HCT116 (cell line): ENCODE data around the gene NPLOC4. TPM values are rescaled to one million over a fixed set of nuclear protein-coding genes. Genes with fewer than 3 reads are reported as not detected.
A peak's percentile ranks its signal among the peaks of the same experiment; 100 is the strongest.

Experiments
- ATAC-seq: fragments of 200-7000 bp; cut with Tn5 transposase; 2 replicates; pipeline ENCODE4 v1.9.1; 2020; ENCODE audit warnings: mild to moderate bottlenecking, moderate library complexity
- BruUV-seq: library from RNA; stranded (reverse); fragments of 400-500 nt; replicated peaks from 2 replicates; lab custom pipeline; 2021; lab: Mats Ljungman, UMichigan
- CTCF ChIA-PET: fragments of 300-600 bp; sonication (Branson Sonifier 250); formaldehyde crosslinking; loops from one replicate; lab custom pipeline; 2021; ENCODE audit warnings: antibody characterized with exemption; lab: Charles Lee
- POLR2A ChIA-PET: fragments of 300-600, 350-600 bp; sonication (Branson Sonifier 250); formaldehyde crosslinking; loops from one replicate; lab custom pipeline; 2021; ENCODE audit warnings: antibody characterized with exemption; lab: Charles Lee
- RAD21 ChIA-PET, 2 experiments: fragments of 300-600 bp; sonication (Branson Sonifier 250); formaldehyde crosslinking; loops; one replicate each; lab custom pipeline; 2023; ENCODE audit warnings: low total read pairs in 2 of 2; ENCODE audit not compliant: uncharacterized antibody in 2 of 2, unreplicated experiment in 2 of 2, low non-redundant PET in 1 of 2; lab: Charles Lee
- DNase-seq: peaks from one replicate; pipeline ENCODE4 v3.0.0-alpha.2; 2010; ENCODE audit warnings: low read depth, low spot score
- H2AFZ ChIP-seq: fragments of 200-600 bp; shearing (Covaris generic), sonication (generic); 2 replicates; pipeline ENCODE4 v1.6.1; 2017; ENCODE audit warnings: low read depth, mixed run types, mixed read lengths, antibody characterized with exemption, low read length; ENCODE audit not compliant: poor library complexity, severe bottlenecking
- H3K27ac ChIP-seq: 2 replicates; pipeline ENCODE4 v1.5.1; 2012; ENCODE audit warnings: low read depth, low read length
- H3K27me3 ChIP-seq: fragments of 200-600 bp; sonication (generic); 2 replicates; pipeline ENCODE4 v1.6.1; 2016; ENCODE audit warnings: mixed run types, low read length, mixed read lengths; ENCODE audit not compliant: insufficient read depth
- H3K36me3 ChIP-seq, 2 experiments: fragments of 200-500 bp in 1 of 2; fragments of 200-600 bp in 1 of 2; sonication (Bioruptor generic) in 1 of 2; sonication (generic) in 1 of 2; 2 replicates each; pipeline versions ENCODE4 v1.5.1 to v1.6.1; 2014 to 2016; ENCODE audit warnings: low read length in 2 of 2, inconsistent platforms in 1 of 2, mixed read lengths in 1 of 2, mixed run types in 1 of 2; ENCODE audit not compliant: insufficient read depth in 2 of 2, control insufficient read depth in 1 of 2
- H3K4me1 ChIP-seq, 2 experiments: fragments of 200-600 bp in 1 of 2; sonication (generic) in 1 of 2; 2 replicates each; pipeline versions ENCODE4 v1.5.1 to v1.6.1; 2012 to 2017; ENCODE audit warnings: low read length in 2 of 2, inconsistent platforms in 1 of 2, mild to moderate bottlenecking in 1 of 2, mixed read lengths in 1 of 2, mixed run types in 1 of 2, moderate library complexity in 1 of 2; ENCODE audit not compliant: insufficient read depth in 2 of 2, control insufficient read depth in 1 of 2
- H3K4me2 ChIP-seq: fragments of 200-600 bp; sonication (generic); 2 replicates; pipeline ENCODE4 v1.6.1; 2017; ENCODE audit warnings: mixed run types, low read length, mixed read lengths
- H3K4me3 ChIP-seq, 2 experiments: fragments of 200-600 bp in 1 of 2; sonication (generic) in 1 of 2; replicated peaks in 1 of 2; 2 replicates each; pipeline ENCODE4 v1.5.1; 2011 to 2016; ENCODE audit warnings: low read length in 2 of 2, control low read depth in 1 of 2, low read depth in 1 of 2, mild to moderate bottlenecking in 1 of 2, mixed read lengths in 1 of 2, mixed run types in 1 of 2
- H3K79me2 ChIP-seq: fragments of 200-600 bp; sonication (generic); 2 replicates; pipeline ENCODE4 v1.6.1; 2017; ENCODE audit warnings: mild to moderate bottlenecking, mixed run types, low read length, moderate library complexity, mixed read lengths; ENCODE audit not compliant: insufficient read depth
- H3K9ac ChIP-seq: fragments of 200-600 bp; sonication (generic); 2 replicates; pipeline ENCODE4 v1.6.1; 2016; ENCODE audit warnings: low read length, mixed read lengths
- H3K9me2 ChIP-seq: fragments of 200-600 bp; sonication (generic), shearing (Covaris generic); 2 replicates; pipeline ENCODE4 v1.6.1; 2017; ENCODE audit warnings: mixed run types, mild to moderate bottlenecking, moderate library complexity; ENCODE audit not compliant: insufficient read depth
- H3K9me3 ChIP-seq, 2 experiments: fragments of 200-500 bp in 1 of 2; fragments of 200-600 bp in 1 of 2; sonication (Bioruptor generic) in 1 of 2; sonication (generic) in 1 of 2; 2 replicates each; pipeline ENCODE4 v1.6.1; 2014 to 2017; ENCODE audit warnings: low read length in 2 of 2, mixed read lengths in 2 of 2, inconsistent platforms in 1 of 2, low read depth in 1 of 2, mild to moderate bottlenecking in 1 of 2, mixed run types in 1 of 2, moderate library complexity in 1 of 2; ENCODE audit not compliant: control insufficient read depth in 1 of 2, insufficient read depth in 1 of 2
- H4K20me1 ChIP-seq: fragments of 200-600 bp; sonication (generic), shearing (Covaris generic); 2 replicates; pipeline ENCODE4 v1.6.1; 2017; ENCODE audit warnings: mixed run types, mild to moderate bottlenecking, moderate library complexity; ENCODE audit not compliant: insufficient read depth
- EZH2phosphoT487 ChIP-seq: fragments of 200-600 bp; IDR thresholded peaks from 2 replicates; pipeline ENCODE4 v1.6.1; 2018; ENCODE audit warnings: antibody characterized with exemption, borderline replicate concordance
- FOSL1 ChIP-seq: IDR thresholded peaks from 2 replicates; pipeline ENCODE4 v1.6.1; 2012; ENCODE audit warnings: low read depth
- YY1 ChIP-seq: IDR thresholded peaks from 2 replicates; pipeline ENCODE4 v1.6.1; 2011; ENCODE audit warnings: low read length, low read depth, moderate library complexity, mild to moderate bottlenecking; ENCODE audit not compliant: insufficient replicate concordance; ENCODE audit errors: extremely low read depth
- ZFX ChIP-seq: fragments of 450-650 bp; IDR thresholded peaks from 2 replicates; pipeline ENCODE4 v1.6.1; 2017
- intact Hi-C: fragments of 100-400 bp; cut with micrococcal nuclease; formaldehyde crosslinking; loops from 2 replicates; pipeline ENCODE4 v1.10.0; 2022
- total RNA-seq: library from RNA; stranded (reverse); gene quantifications from one replicate; pipeline ENCODE4 v1.2.1, GENCODE V29; 2021; ENCODE audit not compliant: unreplicated experiment
- TF ChIP-seq, protein P1 (sequence below), 3 experiments: fragments of 200-600 bp in 1 of 3; sonication (generic) in 1 of 3; IDR thresholded peaks in 2 of 3; conservative IDR thresholded peaks in 1 of 3; 2 replicates each; pipeline ENCODE4 v1.5.1; 2012 to 2017; ENCODE audit warnings: low read depth in 2 of 3, low read length in 2 of 3, antibody characterized with exemption in 1 of 3, borderline replicate concordance in 1 of 3, control low read depth in 1 of 3, mild to moderate bottlenecking in 1 of 3, mixed read lengths in 1 of 3, mixed run types in 1 of 3, moderate library complexity in 1 of 3; ENCODE audit not compliant: insufficient read depth in 1 of 3
- TF ChIP-seq, protein P2 (sequence below): IDR thresholded peaks from 2 replicates; pipeline ENCODE4 v1.6.1; 2012; ENCODE audit warnings: low read depth

NPLOC4 gene
- total RNA-seq, 1 experiment from 2014 or later, result 137 TPM

DNA sequence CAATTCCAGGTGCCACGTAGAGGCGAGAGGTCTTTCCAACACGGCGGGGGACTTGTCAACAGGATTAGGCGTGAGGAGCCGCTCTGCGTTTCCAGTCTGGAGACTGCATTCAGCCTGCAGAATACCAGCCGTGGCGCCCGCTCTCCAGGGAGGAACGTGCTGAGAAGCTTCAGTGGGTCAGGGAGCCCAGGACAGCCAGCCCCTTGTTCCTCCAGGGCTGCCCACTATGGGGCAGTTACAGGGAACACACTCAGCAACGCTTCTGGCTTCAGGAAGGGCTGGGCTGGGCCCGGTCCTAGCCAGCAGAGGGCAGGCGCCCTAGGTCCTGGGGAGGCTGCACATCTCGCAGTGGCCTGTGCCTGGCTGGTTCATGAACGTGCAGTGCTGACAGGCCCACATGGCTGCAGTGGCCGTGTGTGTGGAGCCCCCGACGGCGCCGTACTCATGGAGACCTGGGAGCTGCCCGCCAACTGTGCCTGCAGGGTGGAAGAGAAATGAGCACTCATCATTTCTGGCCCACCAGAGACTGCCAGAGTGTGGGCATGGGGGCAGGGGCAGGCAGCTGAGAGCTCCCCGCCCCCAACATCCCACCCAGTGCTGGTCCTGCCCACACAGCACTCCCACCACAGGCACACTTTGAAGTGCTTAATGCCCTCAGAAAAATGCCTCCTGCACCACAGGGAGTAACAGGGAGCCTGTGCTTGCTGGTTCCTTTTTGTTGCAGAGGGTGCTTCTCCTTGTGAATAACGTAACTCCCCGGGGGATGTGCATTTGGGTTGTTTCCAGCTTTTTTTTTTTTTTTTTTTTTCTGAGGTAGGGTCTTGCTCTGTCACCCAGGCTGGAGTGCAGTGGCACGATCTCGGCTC lies 77.7 kb downstream of the NPLOC4 start:
- Histone ChIP-seq H3K4me3 (no peak overlapping the region), H3K4me2 (no peak overlapping the region)
- TF ChIP-seq, protein P1, sequence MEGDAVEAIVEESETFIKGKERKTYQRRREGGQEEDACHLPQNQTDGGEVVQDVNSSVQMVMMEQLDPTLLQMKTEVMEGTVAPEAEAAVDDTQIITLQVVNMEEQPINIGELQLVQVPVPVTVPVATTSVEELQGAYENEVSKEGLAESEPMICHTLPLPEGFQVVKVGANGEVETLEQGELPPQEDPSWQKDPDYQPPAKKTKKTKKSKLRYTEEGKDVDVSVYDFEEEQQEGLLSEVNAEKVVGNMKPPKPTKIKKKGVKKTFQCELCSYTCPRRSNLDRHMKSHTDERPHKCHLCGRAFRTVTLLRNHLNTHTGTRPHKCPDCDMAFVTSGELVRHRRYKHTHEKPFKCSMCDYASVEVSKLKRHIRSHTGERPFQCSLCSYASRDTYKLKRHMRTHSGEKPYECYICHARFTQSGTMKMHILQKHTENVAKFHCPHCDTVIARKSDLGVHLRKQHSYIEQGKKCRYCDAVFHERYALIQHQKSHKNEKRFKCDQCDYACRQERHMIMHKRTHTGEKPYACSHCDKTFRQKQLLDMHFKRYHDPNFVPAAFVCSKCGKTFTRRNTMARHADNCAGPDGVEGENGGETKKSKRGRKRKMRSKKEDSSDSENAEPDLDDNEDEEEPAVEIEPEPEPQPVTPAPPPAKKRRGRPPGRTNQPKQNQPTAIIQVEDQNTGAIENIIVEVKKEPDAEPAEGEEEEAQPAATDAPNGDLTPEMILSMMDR (IDR thresholded peaks at IDR 0.05 in 2 of 3, conservative IDR thresholded peaks at IDR 0.05 in 1 of 3; ENCODE audit: borderline replicate concordance in 1 of 3, insufficient read depth in 1 of 3, low read depth in 2 of 3, low read length in 2 of 3), result peak in 2 of 3 experiments; percentile 30 to 32; a peak in 4 of 6 replicates
- TF ChIP-seq, protein P2, sequence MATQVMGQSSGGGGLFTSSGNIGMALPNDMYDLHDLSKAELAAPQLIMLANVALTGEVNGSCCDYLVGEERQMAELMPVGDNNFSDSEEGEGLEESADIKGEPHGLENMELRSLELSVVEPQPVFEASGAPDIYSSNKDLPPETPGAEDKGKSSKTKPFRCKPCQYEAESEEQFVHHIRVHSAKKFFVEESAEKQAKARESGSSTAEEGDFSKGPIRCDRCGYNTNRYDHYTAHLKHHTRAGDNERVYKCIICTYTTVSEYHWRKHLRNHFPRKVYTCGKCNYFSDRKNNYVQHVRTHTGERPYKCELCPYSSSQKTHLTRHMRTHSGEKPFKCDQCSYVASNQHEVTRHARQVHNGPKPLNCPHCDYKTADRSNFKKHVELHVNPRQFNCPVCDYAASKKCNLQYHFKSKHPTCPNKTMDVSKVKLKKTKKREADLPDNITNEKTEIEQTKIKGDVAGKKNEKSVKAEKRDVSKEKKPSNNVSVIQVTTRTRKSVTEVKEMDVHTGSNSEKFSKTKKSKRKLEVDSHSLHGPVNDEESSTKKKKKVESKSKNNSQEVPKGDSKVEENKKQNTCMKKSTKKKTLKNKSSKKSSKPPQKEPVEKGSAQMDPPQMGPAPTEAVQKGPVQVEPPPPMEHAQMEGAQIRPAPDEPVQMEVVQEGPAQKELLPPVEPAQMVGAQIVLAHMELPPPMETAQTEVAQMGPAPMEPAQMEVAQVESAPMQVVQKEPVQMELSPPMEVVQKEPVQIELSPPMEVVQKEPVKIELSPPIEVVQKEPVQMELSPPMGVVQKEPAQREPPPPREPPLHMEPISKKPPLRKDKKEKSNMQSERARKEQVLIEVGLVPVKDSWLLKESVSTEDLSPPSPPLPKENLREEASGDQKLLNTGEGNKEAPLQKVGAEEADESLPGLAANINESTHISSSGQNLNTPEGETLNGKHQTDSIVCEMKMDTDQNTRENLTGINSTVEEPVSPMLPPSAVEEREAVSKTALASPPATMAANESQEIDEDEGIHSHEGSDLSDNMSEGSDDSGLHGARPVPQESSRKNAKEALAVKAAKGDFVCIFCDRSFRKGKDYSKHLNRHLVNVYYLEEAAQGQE, result no peak
- TF ChIP-seq EZH2phosphoT487, result no peak
- no peak for TF ChIP-seq ZFX
- no peak for TF ChIP-seq FOSL1
- TF ChIP-seq YY1, result no peak
- TF ChIP-seq, all 23 proteins: peak for 1
- DNase-seq (no peak), ATAC-seq (peak; percentile 67)
- CTCF ChIA-PET, result no interaction called here
- peaks cover 3 to 26% of the 10 kb centered on the region in 2 experiments for H3K4me1 ChIP-seq
- no peak overlapping the region; the same call in 1 of the 2 replicates for H3K27ac ChIP-seq
- H4K20me1 ChIP-seq, result no peaks in the 10 kb centered on the region
- H3K9me2 ChIP-seq, result no peaks in the 10 kb centered on the region
- no peak overlapping the region for H2AFZ ChIP-seq
- RAD21 ChIA-PET, result no interaction called here
- intact Hi-C loops, result loop anchor here (10.0 kb wide), 1 partner anchor 136 kb away; no protein-coding TSS in a partner anchor
- POLR2A ChIA-PET, result no interaction called here
- H3K36me3 ChIP-seq, result peaks cover 40 to 55% of the 10 kb centered on the region in 2 experiments
- no peaks in the 10 kb centered on the region; the same call in 1 of the 2 replicates for H3K79me2 ChIP-seq
- BruUV-seq, result no TSS peak
- no peaks in the 10 kb centered on the region for H3K9me3 ChIP-seq
- no peaks in the 10 kb centered on the region for H3K27me3 ChIP-seq
- no peak overlapping the region for H3K9ac ChIP-seq
